Measurements from ENCODE around the gene MYL3.

DNA sequence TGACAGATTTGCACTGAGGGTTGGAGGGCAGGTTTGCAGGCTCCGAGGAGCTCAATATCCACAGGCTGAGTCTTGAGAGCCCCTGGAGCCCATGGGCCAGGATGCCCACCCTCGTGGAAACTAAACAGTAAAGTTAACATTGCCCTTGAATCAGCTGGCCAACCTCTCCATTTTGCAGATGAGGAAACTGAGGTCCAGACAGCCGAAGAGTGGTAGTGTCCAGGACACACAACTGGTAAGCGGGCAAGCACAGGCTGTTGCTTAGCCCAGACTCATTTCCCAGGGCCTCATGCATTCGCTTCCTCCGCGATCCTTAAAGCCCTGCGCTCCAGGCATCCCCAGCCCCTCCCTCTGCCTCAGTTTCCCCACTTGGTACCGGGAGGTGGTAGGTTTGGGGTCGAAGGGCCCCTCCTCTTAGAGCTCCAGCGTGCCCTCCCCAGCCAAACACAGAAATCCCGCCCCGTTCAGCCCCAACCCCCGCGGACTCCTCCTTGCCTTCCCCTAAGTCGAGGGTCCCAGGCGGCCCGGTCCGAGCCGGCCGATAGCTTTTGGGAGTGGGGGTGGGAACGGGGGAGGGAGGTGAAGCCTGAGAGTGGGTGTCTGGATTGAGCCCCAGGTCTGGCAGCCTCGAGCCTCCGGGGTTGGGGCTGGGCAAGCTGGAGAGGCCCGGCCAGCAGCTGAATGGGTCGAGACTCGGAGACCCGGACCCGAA is 17.8 kb upstream of the MYL3 start:
- TF ChIP-seq, protein P1, sequence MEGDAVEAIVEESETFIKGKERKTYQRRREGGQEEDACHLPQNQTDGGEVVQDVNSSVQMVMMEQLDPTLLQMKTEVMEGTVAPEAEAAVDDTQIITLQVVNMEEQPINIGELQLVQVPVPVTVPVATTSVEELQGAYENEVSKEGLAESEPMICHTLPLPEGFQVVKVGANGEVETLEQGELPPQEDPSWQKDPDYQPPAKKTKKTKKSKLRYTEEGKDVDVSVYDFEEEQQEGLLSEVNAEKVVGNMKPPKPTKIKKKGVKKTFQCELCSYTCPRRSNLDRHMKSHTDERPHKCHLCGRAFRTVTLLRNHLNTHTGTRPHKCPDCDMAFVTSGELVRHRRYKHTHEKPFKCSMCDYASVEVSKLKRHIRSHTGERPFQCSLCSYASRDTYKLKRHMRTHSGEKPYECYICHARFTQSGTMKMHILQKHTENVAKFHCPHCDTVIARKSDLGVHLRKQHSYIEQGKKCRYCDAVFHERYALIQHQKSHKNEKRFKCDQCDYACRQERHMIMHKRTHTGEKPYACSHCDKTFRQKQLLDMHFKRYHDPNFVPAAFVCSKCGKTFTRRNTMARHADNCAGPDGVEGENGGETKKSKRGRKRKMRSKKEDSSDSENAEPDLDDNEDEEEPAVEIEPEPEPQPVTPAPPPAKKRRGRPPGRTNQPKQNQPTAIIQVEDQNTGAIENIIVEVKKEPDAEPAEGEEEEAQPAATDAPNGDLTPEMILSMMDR (IDR thresholded peaks at IDR 0.05; ENCODE audit: low read depth, low read length, poor library complexity, severe bottlenecking): no peak
- TF ChIP-seq EZH2phosphoT487 (IDR thresholded peaks at IDR 0.05; ENCODE audit: borderline replicate concordance, low read length): no peak

Data from DOHH2 (cell line).